OCI-LY3 (cell line): ENCODE data around the gene FRMD4A.

Experiments
- CTCF ChIP-seq: fragments of 200-600, 300-600 bp; sonication (generic); IDR thresholded peaks from 2 replicates; pipeline ENCODE4 v1.5.1; 2014; ENCODE audit warnings: antibody characterized with exemption, low read length, low read depth
- EZH2phosphoT487 ChIP-seq: fragments of 200-600 bp; shearing (Covaris generic); IDR thresholded peaks from 2 replicates; pipeline ENCODE4 v1.6.1; 2018; ENCODE audit warnings: antibody characterized with exemption, mixed run types, low read depth

DNA sequence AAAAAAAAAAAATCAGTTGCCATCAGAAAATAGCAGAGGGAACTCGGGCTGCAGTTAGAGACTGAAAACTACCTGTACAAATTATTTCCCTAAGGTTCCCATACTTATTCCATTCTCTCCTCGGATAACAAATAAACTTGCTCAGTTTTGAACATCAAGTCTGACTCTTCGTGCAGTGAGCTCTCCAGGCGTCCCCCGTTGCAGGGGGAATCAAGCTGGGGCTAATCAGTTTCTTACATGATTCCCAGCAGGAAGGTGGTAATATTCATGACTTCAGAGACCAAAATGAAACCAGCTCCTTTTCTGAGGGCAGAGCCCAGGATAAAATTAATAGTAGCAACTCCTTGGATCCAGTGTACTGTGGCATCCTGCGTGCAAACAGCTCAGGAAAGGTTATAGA lies 135.3 kb downstream of the FRMD4A start:
- no peak for TF ChIP-seq CTCF
- TF ChIP-seq EZH2phosphoT487 = no peak
